ENCODE data around the gene LRRC61. TPM values are rescaled to one million over a fixed set of nuclear protein-coding genes. Genes with fewer than 3 reads are reported as not detected.
A peak's percentile ranks its signal among the peaks of the same experiment; 100 is the strongest.

Gene LRRC61
- total RNA-seq, 4 donors from 2014 or later: 7.1 to 25.1 (median 14.0) TPM

GRCh38 chr7:150338166-150338829 is 15.1 kb downstream of the LRRC61 start:
- Histone ChIP-seq H3K27me3 (no peaks in the 10 kb centered on the region), H3K4me1 (peaks cover 0 to 90% (median 51%) of the 10 kb centered on the region in 3 donors), H3K27ac (peak overlapping the region in 3 of 4 donors; percentile 46 to 90 (median 86)), H3K4me3 (no peak overlapping the region), H3K9me3 (no peaks in the 10 kb centered on the region), H3K36me3 (peaks cover 0 to 22% of the 10 kb centered on the region in 2 donors)
- ATAC-seq: no peak
- no CpG with 5 or more reads among the region's 11 CpGs for WGBS, 2 donors (ENCODE audit: low coverage in 1 of 2)
- no peak for TF ChIP-seq POLR2A (IDR thresholded peaks at IDR 0.05)
- no peak for TF ChIP-seq EP300 (IDR thresholded peaks at IDR 0.05)
- TF ChIP-seq, protein P1, sequence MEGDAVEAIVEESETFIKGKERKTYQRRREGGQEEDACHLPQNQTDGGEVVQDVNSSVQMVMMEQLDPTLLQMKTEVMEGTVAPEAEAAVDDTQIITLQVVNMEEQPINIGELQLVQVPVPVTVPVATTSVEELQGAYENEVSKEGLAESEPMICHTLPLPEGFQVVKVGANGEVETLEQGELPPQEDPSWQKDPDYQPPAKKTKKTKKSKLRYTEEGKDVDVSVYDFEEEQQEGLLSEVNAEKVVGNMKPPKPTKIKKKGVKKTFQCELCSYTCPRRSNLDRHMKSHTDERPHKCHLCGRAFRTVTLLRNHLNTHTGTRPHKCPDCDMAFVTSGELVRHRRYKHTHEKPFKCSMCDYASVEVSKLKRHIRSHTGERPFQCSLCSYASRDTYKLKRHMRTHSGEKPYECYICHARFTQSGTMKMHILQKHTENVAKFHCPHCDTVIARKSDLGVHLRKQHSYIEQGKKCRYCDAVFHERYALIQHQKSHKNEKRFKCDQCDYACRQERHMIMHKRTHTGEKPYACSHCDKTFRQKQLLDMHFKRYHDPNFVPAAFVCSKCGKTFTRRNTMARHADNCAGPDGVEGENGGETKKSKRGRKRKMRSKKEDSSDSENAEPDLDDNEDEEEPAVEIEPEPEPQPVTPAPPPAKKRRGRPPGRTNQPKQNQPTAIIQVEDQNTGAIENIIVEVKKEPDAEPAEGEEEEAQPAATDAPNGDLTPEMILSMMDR (IDR thresholded peaks at IDR 0.05): no peak
- TF ChIP-seq POLR2AphosphoS5 (IDR thresholded peaks at IDR 0.05): no peak

DNA sequence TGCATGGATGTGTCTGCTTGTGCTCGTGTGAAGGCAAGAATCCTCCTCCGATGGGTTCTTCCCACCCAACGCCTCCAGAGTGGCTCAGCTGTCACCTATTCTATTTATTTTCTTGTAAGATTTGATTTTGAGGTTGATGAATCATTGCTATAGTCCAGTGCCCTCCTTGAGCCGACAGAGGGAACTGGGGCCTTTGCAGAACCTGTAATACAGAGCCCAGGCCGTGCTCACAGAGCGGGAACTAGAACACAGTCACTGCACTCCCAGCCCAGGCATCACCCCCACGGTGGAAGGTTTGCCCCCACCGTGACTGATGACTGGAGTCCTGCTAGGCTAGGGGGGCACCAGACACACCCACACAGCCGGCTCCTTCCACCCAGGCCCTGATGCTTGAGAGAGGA is 16.3 kb downstream of the LRRC61 start:
- 39 to 63% methylated on average over 6 of the region's 9 CpGs for WGBS, 2 donors (ENCODE audit: low coverage in 1 of 2)
- peak overlapping the region in 3 of 4 donors; percentile 86 to 93 (median 90) for H3K27ac ChIP-seq

DNA sequence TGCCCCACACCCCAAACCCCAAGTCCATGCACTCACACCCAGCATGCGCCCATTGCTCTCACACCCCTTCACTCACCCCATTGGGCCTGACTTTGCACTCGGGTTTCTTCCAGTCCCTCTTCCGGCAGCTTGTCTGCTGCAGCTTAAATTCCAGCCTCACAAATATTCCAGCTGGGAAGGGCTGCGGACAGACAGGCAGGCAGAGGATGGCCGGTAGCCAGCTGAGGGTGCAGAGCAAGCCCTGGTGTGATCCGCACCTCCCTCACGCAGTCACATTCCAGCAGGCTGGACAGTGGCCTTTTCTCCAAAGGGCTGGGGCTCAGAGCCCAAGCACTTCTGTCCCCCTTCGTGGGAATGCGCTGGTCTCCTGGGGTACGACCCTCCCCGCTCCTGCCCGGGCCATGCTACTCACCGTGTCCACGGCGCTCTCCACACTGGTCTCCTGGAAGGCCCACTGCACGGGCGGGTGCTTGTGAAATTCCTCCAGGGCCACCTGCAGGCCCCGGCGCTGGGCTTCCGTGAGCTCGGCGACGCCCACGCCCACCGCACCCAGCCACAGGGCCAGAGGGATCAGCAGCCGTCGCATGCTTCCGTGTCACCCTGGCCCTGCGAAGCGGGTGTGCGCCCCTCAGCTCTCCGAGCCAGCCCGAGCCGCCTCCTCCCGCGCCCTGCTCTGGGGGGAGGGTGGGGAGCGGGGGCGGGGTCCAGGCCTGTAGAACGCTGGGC is 17.0 kb downstream of the LRRC61 start:
- Histone ChIP-seq H3K27me3 (no peaks in the 10 kb centered on the region), H3K4me1 (peaks cover 0 to 76% (median 43%) of the 10 kb centered on the region in 3 donors), H3K4me3 (peak overlapping the region; percentile 58 to 72), H3K27ac (peak overlapping the region; percentile 54 to 93 (median 88)), H3K9me3 (no peaks in the 10 kb centered on the region), H3K36me3 (peaks cover 0 to 22% of the 10 kb centered on the region in 2 donors)
- no peak for TF ChIP-seq EP300 (IDR thresholded peaks at IDR 0.05)
- TF ChIP-seq, protein P1 (IDR thresholded peaks at IDR 0.05): peak in 2 of 4 experiments; percentile 17 to 26
- TF ChIP-seq POLR2A (IDR thresholded peaks at IDR 0.05): no peak
- TF ChIP-seq POLR2AphosphoS5 (IDR thresholded peaks at IDR 0.05): peak; percentile 35
- ATAC-seq: peak; percentile 47
- 17% methylated on average over 3 of the region's 39 CpGs; no CpG with 5 or more reads in 1 of the 2 donors for WGBS, 2 donors (ENCODE audit: low coverage in 1 of 2)

More for the DNA sequence above, 16.3 kb downstream of the LRRC61 start:
- Histone ChIP-seq H3K36me3 (peaks cover 0 to 22% of the 10 kb centered on the region in 2 donors), H3K27me3 (no peaks in the 10 kb centered on the region), H3K4me3 (peak overlapping the region in 1 of 2 donors; percentile 72), H3K9me3 (no peaks in the 10 kb centered on the region), H3K4me1 (peaks cover 0 to 83% (median 50%) of the 10 kb centered on the region in 3 donors)
- TF ChIP-seq, protein P1 (IDR thresholded peaks at IDR 0.05): no peak
- TF ChIP-seq POLR2AphosphoS5 (IDR thresholded peaks at IDR 0.05) (no peak), POLR2A (IDR thresholded peaks at IDR 0.05) (no peak)
- no peak for ATAC-seq

DNA sequence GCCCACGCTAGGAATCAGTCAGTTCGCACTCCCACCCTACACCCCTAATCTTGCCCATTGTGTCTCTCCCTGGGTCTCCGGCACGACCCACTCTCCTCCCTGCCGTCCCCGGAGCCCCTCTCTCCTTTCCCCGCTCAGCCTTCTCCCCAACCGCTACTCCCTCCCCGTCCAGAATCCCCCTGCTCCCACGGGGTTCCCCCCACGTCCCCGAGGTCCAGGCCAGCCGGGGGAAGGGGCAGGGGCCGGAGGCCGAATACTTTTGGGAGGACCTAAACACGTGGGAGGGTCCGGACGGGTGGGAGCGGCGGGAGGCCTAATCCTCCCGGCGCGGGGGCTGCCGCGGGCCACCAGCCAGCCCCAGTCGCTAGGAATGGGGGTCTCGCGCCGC is 17.7 kb downstream of the LRRC61 start:
- peak overlapping the region; percentile 54 to 93 (median 88) for H3K27ac ChIP-seq
- WGBS, 2 donors (ENCODE audit: low coverage in 1 of 2): 4% methylated on average over 8 of the region's 29 CpGs; no CpG with 5 or more reads in 1 of the 2 donors
- peak overlapping the region; percentile 58 to 72 for H3K4me3 ChIP-seq
- TF ChIP-seq EP300 (IDR thresholded peaks at IDR 0.05) (no peak), POLR2A (IDR thresholded peaks at IDR 0.05) (no peak), POLR2AphosphoS5 (IDR thresholded peaks at IDR 0.05) (no peak)
- TF ChIP-seq, protein P1 (IDR thresholded peaks at IDR 0.05): no peak
- no peaks in the 10 kb centered on the region for H3K27me3 ChIP-seq
- H3K4me1 ChIP-seq: peaks cover 0 to 69% (median 36%) of the 10 kb centered on the region in 3 donors
- H3K9me3 ChIP-seq: no peaks in the 10 kb centered on the region
- H3K36me3 ChIP-seq: peaks cover 0 to 22% of the 10 kb centered on the region in 2 donors
- ATAC-seq: no peak

Measured in gastroesophageal sphincter (tissue), 4 donors.